Activated T-helper 9 cell treated with anti-CD3 and anti-CD28 coated beads, Interleukin-2, amount 50 U/mL, for 16 hours (primary cell): ENCODE measurements around the gene TMPRSS7.

Experiments
- DNase-seq: peaks from one replicate; pipeline ENCODE4 v3.0.0-alpha.2; 2020; ENCODE audit warnings: low read depth

The TMPRSS7 gene

DNA sequence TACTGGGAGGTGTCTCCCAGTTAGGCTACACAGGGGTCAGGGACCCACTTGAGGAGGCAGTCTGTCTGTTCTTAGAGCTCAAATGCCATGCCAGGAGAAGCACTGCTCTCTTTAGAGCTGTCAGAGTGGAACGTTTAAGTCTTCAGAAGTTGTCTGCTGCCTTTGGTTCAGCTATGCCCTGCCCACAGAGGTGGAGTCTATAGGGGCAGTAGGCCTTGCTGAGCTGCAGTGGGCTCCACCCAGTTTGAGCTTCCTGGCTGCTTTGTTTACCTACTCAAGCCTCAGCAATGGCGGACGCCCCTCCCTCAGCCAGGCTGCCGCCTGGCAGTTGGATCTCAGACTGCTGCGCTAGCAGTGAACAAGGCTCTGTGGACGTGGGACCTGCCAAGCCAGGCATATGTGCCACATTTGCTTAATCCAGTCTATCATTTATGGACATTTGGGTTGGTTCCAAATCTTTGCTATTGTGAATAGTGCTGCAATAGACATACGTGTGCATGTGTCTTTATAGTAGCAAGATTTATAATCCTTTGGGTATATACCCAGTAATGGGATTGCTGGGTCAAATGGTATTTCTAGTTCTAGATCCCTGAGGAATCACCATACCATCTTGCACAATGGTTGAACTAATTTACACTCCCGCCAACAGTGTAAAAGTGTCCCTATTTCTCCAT, 38.0 kb downstream of the TMPRSS7 start:
- peak; percentile 33 for DNase-seq

- no peak for DNase-seq
Measured at GRCh38 chr3:112074006-112074405, 39.5 kb downstream of the TMPRSS7 start.

DNA sequence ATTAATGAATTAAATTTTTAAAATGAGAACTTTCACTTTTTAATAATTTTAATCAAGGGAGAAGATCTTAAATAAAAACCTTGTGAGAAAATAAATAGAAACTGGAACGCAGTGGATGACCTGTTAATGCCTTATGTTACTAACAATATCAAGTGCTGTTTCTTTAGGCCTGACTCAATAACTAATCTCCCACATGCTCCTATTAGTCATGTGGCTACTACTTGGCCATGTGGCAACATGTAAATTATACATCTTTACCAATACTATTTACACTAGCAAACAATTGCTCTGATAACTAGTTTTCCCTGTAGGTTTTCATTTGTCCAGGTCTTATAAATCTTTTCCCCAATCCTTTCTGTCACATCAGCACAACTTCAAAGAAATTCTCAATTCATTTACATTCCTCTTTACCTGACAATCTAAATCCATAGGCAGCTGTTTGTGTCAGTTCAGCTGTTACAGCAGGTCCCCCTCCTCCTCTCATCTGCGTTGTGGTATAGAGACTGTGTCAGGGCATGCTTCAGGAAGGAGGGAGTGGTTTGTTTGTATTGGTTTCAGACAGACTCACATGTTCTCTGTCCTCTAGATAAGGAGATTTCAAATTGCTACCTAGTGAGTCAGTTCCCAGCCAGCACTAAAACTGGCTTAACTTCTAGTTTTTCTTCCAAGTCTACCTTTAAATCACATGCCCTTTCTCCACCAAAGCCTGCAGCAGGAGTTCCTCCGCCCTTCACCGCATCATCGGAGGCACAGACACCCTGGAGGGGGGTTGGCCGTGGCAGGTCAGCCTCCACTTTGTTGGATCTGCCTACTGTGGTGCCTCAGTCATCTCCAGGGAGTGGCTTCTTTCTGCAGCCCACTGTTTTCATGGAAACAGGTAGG, 40.3 kb downstream of the TMPRSS7 start:
- DNase-seq: no peak

DNA sequence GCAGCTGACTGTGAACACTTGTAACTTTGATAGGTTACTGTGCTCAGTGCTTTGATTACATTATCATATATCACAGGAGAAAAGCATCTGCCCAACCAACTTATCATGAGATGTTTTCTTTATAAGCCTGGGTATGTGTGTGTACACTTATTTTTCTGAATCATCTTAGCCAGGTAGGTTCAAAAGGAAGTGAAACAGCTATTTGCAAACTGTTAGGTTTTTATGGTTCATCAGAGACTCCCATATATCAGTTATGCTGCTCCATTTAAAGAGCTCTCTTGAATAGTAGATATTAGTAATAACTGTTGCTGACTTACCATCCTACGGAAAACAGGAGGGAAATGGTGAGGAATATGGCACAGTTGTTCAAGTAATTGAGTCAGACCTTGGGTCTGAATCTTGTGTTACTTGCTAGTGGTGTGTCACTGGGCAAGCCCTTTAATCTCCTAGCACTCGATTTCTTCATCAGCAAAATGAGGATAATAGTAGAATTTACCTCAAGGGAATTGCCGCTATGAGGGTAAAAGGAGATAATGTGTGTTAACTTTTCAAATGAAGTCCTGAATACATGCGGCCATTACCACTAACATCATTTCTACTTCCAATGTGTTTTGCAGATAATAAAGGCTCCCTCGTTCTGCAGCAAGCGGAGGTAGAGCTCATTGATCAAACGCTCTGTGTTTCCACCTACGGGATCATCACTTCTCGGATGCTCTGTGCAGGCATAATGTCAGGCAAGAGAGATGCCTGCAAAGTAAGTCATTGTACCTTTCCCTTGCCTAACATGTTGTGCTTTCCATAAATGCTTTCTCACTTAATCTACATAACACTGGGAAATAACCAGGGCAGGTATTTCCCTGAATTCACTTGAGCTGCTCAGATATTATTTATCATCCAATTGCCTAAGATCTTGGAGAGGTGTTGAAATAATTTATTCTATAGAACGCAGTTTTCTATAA, 43.9 kb downstream of the TMPRSS7 start:
- DNase-seq: no peak

DNA sequence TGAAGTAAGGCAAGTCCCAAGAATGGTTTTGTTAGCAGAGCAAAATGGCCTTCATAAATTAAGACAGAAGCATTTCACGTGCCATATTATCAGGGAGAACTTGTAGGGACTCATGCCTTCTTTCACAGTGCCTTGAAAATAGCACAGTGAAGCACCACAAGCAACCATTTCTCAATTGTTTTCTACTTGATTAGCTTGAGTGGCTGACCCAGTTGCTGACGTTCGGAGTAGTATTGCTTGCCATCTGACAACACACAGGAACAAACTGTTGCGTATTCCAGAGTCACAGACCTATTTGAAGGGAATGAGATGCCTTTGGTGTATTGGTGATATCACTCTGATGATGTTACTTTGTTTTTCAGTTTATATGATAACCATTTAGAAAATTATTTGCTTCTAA, 48.7 kb downstream of the TMPRSS7 start:
- no peak for DNase-seq

DNA sequence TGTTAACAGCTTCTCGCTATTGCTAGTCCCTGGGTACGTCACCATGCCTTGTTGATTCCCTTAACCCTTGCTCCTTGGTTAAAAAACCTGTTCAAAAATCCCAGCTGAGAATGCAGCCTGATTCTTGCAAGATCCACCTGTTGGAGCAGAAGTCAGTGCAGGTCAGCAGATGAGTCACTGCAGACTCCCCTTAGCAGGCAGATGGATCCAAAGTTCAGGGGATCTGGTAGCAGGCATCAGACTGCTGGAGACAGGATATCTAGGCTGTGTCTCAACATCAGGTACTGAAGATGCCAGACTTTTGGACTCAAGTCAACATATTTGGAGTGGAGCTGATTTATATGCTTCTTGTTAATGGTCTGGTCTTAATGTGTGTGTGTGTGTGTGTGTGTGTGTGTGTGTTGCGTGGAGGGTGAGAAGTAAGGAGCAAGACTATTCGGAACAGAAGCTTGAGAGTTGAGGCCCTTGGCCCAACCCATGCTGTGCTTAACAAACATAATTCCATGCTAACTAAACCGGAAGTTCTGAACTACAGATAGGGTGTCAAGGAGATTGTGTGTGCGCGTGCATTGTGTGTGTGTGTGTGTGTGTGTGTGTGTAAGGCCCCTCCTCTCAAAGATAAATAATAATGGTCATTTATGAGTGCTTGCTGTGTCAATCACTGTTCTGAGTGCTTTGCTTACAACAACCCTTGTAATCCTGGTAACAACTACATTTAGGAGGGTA, 50.6 kb downstream of the TMPRSS7 start:
- DNase-seq: no peak

DNA sequence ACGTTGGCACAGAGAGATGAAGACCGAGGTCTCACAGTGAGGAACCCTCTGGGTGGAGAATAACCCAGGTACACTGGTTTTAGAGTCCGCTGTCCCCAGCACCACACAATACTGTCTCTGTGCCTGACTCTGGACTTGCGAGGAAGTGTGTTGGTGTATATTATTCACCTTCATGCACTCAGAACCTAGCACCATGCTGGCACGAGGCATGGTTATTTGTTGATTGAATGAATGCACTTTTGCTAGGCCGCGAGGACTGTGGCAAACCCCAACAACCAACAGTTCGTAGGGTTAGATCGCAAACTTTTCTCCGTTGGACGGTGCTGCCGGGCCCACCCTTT, 51.2 kb downstream of the TMPRSS7 start:
- DNase-seq: no peak

- peak; percentile 46 for DNase-seq
Measured at GRCh38 chr3:112086076-112086854, 51.7 kb downstream of the TMPRSS7 start, which contains the start of gene C3orf52. Gene C3orf52, plus strand, starts transcription at chr3:112086389. Its CDS starts 19 bp downstream, at chr3:112086408.

DNA sequence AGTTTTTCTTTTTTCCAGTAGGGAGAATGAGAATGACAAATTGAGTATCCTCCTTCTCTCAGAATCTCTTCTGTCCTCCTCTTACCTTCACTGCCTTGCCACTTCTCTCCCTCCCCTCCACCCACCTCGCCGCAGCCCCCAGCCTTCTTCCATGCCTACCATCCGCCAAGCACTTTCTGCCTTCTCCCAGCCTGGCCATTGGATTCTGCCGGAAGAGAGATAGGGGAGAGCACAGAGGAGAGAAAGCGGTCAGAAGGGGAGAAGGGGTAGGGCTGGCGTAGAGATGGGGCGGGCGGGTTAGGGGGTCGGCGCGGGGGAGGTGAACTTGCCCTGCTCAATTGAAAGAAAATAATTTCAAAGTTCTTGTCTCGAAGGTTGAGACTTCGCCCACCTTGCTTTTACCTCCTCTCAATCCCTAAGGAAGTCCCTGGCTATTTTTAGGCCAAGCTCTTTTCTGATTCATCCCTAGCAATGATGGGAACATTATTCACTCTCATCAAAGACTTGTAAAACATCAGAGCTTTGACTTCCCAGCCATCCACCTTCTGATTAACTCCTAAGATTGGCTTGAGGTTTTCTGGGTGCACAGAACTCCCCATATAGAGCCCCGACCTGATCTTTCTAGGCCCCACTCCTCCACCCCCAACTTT, 52.5 kb downstream of the TMPRSS7 start:
- DNase-seq: no peak

DNA sequence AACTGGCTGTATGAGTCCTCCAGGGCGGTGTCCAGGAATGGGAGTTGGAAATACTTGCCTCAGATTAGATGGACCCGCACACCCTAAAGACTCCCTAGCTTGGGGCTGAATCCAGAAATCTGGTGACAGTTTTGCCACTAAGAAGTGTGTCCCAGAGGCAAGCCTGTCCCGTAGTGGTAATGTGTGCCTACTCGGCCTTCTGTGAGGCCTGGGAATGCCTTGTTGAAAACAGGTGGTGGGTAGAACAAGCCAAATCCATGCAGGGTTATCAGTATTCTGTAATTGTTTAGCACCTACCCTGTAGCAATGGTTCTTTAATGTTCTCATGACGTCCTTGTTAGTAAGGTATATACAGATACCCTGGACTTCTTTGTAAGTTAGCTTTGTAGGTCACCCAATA, 53.2 kb downstream of the TMPRSS7 start:
- no peak for DNase-seq

DNA sequence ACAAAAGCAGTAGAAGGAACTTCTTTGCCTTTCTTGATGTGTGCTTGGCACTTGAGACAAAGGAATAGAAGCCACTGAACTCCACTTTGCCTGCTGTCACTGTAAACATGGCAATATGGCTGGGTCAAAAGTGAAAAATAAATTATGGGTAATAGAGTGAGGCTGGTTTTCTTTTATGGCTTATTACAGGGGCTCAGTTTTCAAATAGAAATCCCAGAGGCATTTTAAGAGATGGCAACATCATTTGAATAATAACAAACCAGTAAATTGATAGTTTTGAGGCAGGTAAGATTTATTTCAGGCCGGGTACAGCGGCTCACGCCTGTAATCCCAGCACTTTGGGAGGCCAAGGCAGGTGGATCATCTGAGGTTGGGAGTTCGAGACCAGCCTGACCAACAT, 54.4 kb downstream of the TMPRSS7 start:
- no peak for DNase-seq

- no peak for DNase-seq
Measured at GRCh38 chr3:112089956-112090886, 55.7 kb downstream of the TMPRSS7 start.

DNA sequence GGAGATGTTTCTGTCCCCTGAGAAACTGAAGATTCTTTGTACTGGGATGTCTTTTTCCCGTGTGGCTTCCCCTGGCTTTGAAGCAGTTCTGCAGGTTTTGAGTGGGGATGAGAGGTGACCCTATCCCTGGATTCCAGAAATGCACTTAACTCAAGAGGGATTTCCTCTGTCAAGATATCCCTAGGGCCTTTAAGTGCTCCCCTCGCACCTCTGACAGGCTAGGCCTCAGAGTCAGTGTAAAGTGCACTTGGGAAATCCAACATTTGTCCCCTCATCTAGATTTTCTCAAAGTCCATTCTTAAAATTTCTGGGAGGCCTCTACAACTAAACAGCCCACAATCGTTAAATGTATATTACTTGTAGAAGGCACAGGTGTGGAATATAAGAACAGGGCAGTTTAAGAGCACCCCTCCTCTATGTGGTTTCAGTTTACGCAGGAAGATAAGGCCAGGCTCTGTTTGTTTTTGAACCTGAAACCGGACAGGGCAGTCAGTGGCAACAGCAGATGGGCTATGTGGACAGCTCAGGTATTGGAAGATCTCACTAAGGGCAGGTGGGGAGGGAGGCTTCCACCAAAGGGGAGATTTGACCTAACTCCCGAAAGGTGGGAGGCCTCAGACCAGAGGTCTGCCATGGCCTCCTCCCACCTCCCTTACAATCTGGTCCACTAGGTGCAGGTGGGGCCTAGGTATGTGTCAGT, 56.5 kb downstream of the TMPRSS7 start:
- no peak for DNase-seq

DNA sequence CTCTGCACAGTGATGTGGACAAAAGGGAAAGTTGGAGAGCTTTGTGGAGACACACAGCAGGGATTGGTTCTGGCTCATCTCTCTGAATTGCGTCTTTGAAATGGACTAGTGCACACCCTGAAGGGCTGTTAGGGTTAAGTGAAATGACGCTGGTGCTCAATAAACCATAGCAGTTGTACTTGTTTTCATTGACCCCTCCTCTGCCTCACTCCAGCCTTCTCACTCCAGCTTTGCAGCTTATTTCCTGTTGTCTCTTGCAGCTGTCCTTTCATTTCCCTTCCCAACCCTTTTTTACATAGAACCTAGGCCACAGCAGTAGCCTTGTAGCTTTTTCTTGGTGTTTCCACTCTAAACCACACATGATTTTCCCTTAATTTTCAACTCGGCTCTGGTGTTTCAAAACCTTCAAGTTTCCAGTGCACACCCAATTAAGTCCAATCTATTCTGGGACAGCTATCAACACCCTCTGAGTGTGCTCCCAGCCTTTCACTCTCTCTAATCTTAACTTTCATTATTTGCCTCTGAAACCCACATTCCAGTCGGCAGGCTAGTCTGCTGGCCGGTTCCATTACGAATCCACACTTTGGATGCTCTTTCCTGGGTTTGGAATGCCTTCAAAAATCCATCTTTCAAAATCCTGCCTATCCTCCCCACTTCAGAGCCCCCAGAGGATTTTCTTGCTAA, 58.1 kb downstream of the TMPRSS7 start:
- no peak for DNase-seq

- no peak for DNase-seq
Measured at GRCh38 chr3:112093180-112093522, 58.6 kb downstream of the TMPRSS7 start.

GRCh38 chr3:112095731-112096130, 61.2 kb downstream of the TMPRSS7 start:
- DNase-seq: no peak

DNA sequence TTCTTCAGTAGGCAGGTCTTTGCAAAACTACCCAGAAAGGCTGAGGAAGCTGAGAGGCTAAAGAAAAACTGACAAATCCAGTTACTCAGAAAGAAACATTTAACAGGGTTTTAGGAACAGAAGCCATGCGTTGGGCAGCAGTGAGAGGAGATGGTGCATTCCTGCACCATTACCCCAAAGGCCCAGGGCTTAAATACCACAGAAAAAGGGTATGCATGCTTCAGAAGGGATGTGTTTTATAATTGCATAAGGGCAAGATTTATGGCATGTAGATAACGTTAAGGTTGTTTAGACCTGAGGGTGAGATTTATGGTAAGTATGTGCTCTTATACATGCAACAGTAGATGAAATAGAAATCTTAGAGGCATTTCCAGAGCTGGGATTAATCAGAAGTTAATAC, 61.6 kb downstream of the TMPRSS7 start:
- no peak for DNase-seq

GRCh38 chr3:112097378-112097777, 62.8 kb downstream of the TMPRSS7 start:
- DNase-seq: no peak
